ENCODE data around the gene FAM149B1.

FAM149B1 gene

GRCh38 chr10:73174148-73174925 is 6.4 kb downstream of the FAM149B1 start:
- DNase-seq (ENCODE audit: low spot score): no peak

GRCh38 chr10:73182568-73182967 is 14.6 kb downstream of the FAM149B1 start:
- DNase-seq (ENCODE audit: low spot score): no peak

DNA sequence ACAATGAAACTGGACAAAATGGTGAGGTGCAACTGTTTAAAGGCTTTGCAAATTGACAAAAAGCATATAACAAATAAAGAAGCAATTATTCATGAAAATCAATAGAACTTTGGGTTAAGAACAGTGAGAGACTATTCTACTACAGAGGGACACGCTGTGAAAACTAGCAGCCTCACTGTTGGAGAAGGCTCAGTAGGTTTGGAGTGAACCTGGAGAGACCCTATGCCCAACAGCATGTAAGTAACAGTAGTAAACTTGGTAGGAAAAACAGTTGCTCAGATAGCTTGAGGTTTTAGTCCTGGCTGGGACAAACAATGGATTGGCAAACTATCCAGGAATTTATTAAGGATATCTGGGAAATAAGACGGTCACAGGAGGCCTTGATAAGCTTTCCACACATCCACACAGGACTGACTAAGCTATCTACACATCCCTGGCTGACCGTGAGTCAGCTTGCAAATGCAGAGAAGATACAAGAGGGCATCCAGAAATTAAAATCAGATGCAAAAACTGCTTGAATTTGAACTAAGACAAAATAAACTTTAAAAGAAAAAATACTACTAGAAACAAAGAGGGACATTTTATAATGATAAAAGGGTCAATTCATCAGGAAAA is 15.9 kb downstream of the FAM149B1 start:
- no peak for DNase-seq (ENCODE audit: low spot score)

- DNase-seq (ENCODE audit: low spot score): no peak
These were observed 18.3 kb downstream of the FAM149B1 start for GRCh38 chr10:73186266-73186665.

DNA sequence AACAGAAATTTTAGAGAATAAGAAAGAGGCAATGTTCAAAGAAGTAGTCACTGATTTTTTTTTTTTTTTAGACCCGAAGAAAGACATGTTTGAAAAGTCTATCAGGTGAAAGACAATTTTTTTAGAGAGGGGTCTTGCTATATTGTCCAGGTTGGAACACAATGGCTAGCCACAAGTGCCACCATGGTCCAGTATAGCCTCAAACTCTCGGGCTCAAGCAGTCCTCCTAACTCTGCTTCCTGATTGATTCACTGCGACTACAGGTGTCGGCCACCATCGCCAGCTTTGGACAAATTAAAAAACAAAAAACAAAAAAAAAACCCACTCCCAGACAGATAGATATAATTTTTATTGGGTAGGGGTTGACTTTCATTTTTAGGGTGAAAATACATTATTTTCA is 22.3 kb downstream of the FAM149B1 start:
- DNase-seq (ENCODE audit: low spot score): no peak

- no peak for DNase-seq (ENCODE audit: low spot score)
These were observed 37.2 kb downstream of the FAM149B1 start for GRCh38 chr10:73205081-73205480.

DNA sequence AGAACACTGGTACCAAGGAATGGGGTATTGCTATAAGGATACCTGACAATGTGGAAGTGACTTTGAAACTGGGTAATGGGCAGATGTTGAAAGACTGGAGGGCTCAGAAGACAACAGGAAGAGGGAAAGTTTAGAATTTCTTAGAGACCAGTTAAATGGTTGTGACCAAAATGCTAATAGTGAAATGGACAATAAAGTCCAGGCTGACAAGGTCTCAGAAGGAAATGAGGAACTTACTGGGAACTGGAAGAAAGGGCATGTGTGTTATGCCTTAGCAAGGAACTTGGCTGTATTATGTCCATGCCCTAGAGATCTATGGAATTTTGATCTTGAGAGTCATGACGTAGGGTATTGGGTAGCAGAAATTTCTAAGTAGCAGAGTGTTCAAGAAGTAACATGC is 38.0 kb downstream of the FAM149B1 start:
- DNase-seq (ENCODE audit: low spot score): no peak

GRCh38 chr10:73206385-73206784 is 38.5 kb downstream of the FAM149B1 start:
- DNase-seq (ENCODE audit: low spot score): no peak

DNA sequence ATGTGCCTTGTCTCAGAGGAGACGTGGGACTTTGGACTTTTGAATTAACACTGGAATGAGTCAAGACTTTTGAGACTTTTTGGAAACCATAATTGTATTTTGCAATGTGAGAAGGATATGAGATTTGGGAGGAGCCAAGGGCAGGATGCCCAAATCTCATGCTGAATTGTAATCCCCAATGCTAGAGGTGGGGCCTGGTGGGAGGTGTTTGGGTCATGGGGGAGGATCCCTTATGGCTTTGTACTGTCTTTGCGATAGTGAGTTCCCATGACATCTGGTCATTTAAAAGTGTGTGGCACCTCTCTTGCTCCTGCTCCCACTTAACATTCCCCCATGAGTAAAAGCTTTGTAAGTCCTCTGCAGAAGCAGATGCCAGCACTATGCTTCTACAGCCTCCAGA is 40.0 kb downstream of the FAM149B1 start:
- no peak for DNase-seq (ENCODE audit: low spot score)

DNA sequence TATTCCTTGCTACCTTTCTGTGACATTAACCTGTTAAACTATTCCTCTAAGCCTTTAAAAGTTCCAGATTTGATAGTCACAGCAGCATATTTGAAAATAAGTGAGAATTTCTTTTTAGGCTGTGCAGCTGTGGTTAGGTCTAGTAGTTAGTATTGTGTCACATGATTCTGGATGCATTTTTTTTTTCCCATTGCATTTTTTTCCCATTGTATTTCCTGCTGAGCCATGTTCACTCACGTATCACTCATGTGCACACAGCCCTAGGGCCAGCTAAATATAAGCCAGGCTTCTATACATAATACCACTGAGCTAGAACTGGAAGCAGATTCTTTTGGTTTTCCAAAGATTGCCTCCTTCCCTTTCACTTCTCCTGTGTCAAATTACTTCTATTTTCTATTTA is 41.8 kb downstream of the FAM149B1 start:
- no peak for DNase-seq (ENCODE audit: low spot score)

DNA sequence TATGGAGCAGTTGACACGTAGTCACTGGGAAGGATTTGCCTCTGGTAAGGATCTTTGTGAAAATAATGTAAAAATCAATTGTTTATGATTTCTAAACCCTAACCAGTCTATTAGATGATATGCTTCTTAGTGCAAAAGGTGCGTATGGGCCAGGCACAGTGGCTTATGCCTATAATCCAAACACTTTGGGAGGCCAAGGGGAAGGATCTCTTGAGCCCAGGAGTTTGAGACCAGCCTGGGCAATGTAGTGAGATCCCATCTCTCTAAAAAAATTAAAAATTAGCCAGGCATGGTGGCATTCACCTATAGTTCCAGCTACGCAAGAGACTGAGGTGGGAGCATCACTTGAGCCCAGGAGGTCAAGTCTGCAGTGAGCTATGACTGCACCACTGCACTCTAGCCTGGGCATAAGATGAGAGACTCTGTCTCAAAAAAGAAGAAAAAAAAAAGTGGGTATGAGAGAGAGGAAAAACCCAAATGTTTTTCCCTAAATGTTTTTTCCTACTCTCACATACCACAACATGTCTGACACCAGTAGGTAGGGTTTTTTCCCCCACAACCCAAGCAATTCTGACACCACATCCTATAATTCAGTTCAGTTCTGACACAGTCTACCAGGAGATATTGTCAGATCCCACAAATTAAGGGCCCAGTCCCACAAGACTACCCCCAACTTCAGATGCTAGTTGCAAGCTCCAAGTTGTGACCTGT is 42.6 kb downstream of the FAM149B1 start:
- DNase-seq (ENCODE audit: low spot score): no peak

DNA sequence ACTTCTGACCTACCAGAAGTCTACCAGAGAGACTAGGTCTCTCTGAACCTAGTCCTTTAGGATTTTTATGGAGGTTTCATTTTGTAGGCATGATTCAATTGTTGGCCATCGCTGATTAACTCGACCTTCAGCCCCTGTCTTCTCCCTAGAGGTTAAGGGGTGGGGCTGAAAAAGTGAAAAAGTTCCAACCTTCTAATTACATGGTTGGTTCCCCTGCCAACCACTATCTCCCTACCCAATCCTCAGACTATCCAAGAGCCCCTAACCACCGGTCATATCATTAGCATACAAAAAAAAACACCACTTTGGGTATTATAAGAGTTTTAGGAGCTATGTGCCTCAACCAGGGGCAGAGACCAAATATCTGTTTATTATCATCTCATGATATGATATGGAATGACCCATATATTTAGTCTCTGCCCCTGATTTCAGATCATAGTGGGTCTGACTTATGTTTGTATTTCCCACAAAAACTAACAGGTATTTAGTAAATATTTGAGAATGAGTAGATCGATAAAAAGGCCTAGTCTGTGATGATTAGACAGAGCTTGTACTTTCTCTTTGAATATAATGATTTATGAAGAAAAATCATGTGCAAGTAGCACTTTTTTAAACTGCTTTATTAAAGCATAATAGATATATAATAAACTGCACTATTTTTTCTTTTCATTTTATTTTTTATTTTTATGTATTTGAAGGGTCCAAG is 43.3 kb downstream of the FAM149B1 start:
- DNase-seq (ENCODE audit: low spot score): no peak

DNA sequence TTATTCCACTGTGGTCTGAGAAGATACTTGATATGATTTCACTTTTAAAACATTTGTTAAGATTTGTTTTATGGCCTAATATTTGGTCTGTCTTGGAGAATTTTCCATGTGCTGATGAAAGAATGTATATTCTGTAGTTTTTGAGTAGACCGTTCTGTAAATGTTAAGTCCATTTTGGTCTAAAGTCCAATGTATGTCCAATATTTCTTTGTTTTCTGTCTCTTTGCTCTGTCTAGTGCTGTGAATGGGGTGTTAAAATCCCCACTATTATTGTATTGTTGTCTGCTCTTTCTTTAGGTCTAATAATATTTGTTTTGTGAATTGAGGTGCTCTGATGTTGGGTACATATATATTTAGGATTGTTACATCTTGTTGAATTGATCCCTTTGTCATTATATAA is 47.8 kb downstream of the FAM149B1 start:
- no peak for DNase-seq (ENCODE audit: low spot score)

GRCh38 chr10:73217628-73218027 is 49.7 kb downstream of the FAM149B1 start:
- DNase-seq (ENCODE audit: low spot score): no peak

GRCh38 chr10:73218431-73219191 is 50.7 kb downstream of the FAM149B1 start:
- DNase-seq (ENCODE audit: low spot score): no peak

- DNase-seq (ENCODE audit: low spot score): no peak
These were observed 51.5 kb downstream of the FAM149B1 start for GRCh38 chr10:73219384-73219783.

GRCh38 chr10:73220989-73221388 is 53.1 kb downstream of the FAM149B1 start:
- DNase-seq (ENCODE audit: low spot score): no peak

- no peak for DNase-seq (ENCODE audit: low spot score)
These were observed 57.6 kb downstream of the FAM149B1 start for GRCh38 chr10:73225518-73225917.

DNA sequence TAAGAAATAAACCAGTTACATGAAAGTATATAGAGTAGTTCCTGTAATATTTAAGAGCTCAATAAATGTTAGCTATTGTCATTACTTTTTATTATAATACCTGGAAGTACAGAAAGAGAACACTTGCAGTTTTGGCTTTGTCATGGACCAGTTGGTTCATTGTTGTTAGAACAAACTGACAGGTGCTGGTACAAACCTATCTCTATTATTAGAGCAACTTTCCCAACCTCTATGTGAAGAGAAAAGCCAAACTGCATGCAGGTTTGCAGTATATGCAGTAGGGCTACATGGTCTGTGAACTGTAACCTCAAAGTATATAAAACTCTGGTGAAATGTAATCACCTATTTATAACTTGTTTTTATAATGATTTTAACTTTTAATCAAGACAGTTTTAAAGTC is 58.7 kb downstream of the FAM149B1 start:
- DNase-seq (ENCODE audit: low spot score): no peak

DNA sequence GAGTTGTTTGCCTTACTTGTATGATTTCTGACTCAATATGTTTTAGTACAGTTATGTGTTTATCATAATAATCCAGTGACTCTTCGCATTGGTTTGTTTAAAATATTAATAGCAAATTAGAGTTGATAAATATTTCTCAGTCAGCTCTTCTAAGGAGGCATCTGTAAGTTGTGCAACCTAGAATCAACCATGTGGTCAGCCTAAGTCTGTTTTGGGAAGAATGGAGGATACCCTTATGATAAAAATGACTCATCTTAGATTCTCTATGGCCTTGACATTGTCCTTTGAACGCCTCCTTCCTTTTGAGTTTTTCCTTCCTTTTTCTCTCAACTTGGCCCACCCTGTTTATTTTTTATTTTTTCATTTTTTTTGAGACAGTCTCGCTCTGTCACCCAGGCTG is 60.3 kb downstream of the FAM149B1 start:
- no peak for DNase-seq (ENCODE audit: low spot score)

DNA sequence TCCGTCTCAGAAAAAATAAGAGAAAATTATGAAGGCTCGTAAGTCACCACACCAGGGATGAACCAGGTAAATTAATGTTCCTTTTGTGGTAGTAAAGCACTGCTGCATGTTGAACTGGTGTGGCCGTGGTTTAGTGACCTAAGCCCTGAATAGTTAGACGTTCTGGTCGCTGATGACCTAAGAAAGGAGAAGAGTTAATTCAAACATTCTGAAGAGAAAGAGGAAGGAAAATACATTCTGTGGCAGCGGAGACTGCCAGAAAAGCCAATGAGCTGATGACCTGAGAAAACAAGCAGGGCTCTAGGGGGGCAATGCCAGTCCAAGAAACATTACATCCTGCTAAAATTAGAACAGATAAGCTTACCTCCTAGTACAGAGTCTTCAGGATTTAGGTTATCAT is 61.6 kb downstream of the FAM149B1 start:
- DNase-seq (ENCODE audit: low spot score): no peak

- DNase-seq (ENCODE audit: low spot score): no peak
These were observed 65.0 kb downstream of the FAM149B1 start for GRCh38 chr10:73232887-73233286.
